GM12875 (cell line): ENCODE data around the gene MIPOL1.

Experiments used
- H3K4me3 ChIP-seq: one replicate; pipeline ENCODE4 v1.5.1; 2011; ENCODE audit warnings: low read depth, low read length, control low read depth
- TF ChIP-seq, protein P1 (sequence below): IDR thresholded peaks from 2 replicates; pipeline ENCODE4 v1.5.1; 2011; ENCODE audit warnings: low read depth, mild to moderate bottlenecking, control low read depth, inconsistent platforms, low read length, moderate library complexity, borderline replicate concordance; ENCODE audit not compliant: insufficient read depth

Gene MIPOL1

GRCh38 chr14:37466003-37466622 is 268.4 kb downstream of the MIPOL1 start:
- TF ChIP-seq, protein P1, sequence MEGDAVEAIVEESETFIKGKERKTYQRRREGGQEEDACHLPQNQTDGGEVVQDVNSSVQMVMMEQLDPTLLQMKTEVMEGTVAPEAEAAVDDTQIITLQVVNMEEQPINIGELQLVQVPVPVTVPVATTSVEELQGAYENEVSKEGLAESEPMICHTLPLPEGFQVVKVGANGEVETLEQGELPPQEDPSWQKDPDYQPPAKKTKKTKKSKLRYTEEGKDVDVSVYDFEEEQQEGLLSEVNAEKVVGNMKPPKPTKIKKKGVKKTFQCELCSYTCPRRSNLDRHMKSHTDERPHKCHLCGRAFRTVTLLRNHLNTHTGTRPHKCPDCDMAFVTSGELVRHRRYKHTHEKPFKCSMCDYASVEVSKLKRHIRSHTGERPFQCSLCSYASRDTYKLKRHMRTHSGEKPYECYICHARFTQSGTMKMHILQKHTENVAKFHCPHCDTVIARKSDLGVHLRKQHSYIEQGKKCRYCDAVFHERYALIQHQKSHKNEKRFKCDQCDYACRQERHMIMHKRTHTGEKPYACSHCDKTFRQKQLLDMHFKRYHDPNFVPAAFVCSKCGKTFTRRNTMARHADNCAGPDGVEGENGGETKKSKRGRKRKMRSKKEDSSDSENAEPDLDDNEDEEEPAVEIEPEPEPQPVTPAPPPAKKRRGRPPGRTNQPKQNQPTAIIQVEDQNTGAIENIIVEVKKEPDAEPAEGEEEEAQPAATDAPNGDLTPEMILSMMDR: no peak

GRCh38 chr14:37466623-37467088 is 268.9 kb downstream of the MIPOL1 start:
- TF ChIP-seq, protein P1: no peak
- H3K4me3 ChIP-seq: no peak overlapping the region

More at GRCh38 chr14:37466003-37466622, 268.4 kb downstream of the MIPOL1 start:
- no peak overlapping the region for H3K4me3 ChIP-seq

- no peak overlapping the region for H3K4me3 ChIP-seq
- TF ChIP-seq, protein P1: no peak
These were observed 271.9 kb downstream of the MIPOL1 start for GRCh38 chr14:37469650-37470049.

GRCh38 chr14:37470251-37470650 is 272.5 kb downstream of the MIPOL1 start:
- TF ChIP-seq, protein P1: no peak
- H3K4me3 ChIP-seq: no peak overlapping the region

GRCh38 chr14:37472906-37473305 is 275.2 kb downstream of the MIPOL1 start:
- TF ChIP-seq, protein P1: no peak

GRCh38 chr14:37474191-37474590 is 276.5 kb downstream of the MIPOL1 start:
- H3K4me3 ChIP-seq: no peak overlapping the region
- TF ChIP-seq, protein P1: no peak

More at GRCh38 chr14:37472906-37473305, 275.2 kb downstream of the MIPOL1 start:
- H3K4me3 ChIP-seq: no peak overlapping the region

DNA sequence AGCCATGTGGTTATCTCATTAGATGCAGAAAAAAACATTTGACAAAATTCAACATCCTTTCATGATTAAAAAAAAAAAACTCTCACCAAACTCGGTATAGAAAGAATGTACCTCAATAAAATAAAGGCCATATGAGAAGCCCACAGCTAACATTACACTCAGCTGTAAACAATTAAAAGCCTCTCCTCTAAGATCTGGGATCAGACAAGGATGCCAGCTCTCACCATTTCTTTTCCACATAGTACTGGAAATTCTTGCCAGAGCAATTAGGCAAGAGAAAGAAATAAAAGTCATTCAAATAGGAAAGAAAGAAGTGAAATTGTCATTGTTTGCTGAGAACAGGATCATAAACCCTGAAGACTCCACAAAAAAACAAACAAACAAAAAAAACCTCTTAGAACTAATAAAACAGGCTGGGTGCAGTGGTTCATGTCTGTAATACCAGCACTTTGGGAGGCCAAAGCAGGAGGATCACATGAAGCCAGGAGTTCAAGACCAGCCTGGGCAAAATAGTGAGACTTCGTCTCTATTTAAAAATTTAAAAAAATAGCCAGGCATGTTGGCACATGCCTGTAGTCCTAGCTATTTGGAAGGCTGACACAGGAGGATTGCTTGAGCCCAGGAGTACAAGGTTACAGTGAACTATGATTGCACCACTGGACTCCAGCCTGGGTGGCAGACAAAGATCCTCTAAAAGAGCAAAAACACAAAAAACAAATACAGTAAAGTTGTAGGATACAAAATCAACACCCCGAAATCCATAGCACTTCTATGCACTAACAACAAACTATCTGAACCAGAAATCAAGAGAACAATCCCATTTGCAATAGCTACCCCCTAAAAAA is 282.9 kb downstream of the MIPOL1 start:
- TF ChIP-seq, protein P1: no peak

More for the DNA sequence above, 282.9 kb downstream of the MIPOL1 start:
- no peak overlapping the region for H3K4me3 ChIP-seq
